HFFc6 (cell line): ENCODE results near the gene STAT1. TPM values are rescaled to one million over a fixed set of nuclear protein-coding genes. Genes with fewer than 3 reads are reported as not detected.

ENCODE experiments used
- DNase-seq: peaks from one replicate; pipeline ENCODE4 v3.0.0-alpha.2; 2018
- H3K27ac Mint-ChIP-seq: 2 replicates; pipeline ENCODE4 v1.8.0; 2020; ENCODE audit warnings: mild to moderate bottlenecking, mixed read lengths
- H3K27me3 Mint-ChIP-seq: 2 replicates; pipeline ENCODE4 v1.8.0; 2021; ENCODE audit warnings: mild to moderate bottlenecking, moderate library complexity, mixed read lengths; ENCODE audit not compliant: insufficient read depth
- H3K36me3 Mint-ChIP-seq: 2 replicates; pipeline ENCODE4 v1.8.0; 2021; ENCODE audit warnings: low read depth, mixed read lengths
- H3K4me1 Mint-ChIP-seq: 2 replicates; pipeline ENCODE4 v1.8.0; 2020; ENCODE audit warnings: low read depth, mixed read lengths
- H3K4me3 Mint-ChIP-seq: 2 replicates; pipeline ENCODE4 v1.8.0; 2020; ENCODE audit warnings: mild to moderate bottlenecking, moderate library complexity, mixed read lengths
- H3K9me3 Mint-ChIP-seq: 2 replicates; pipeline ENCODE4 v1.8.0; 2020; ENCODE audit warnings: mild to moderate bottlenecking, mixed read lengths
- long read RNA-seq: library from polyadenylated mRNA; unstranded; transcript quantifications from one replicate; pipeline ENCODE4 v2.0.0, GENCODE V29; 2019
- total RNA-seq, 6 experiments: library from RNA; stranded (reverse); fragmentation: NEBNext Ultra II Directional; extraction: Animal tissue kit (Norgen Biotek cat#: 25700); gene quantifications; 2 replicates in 1 of 6; 3 replicates in 5 of 6; pipeline ENCODE4 v1.2.3, GENCODE V29; 2021
- TF ChIP-seq, protein P1 (sequence below): fragments of 200-600 bp; sonication (generic); IDR thresholded peaks from 2 replicates; pipeline ENCODE4 v1.5.0; 2021; ENCODE audit warnings: antibody characterized with exemption, mild to moderate bottlenecking

The STAT1 gene
- total RNA-seq, result 100 to 1,000 TPM in 4 of 6 experiments, 10 to 100 TPM in 2; 91.6 to 154 (median 138) TPM
- long read RNA-seq, full-length matches to known transcripts, result 82 of 121 reads
- long read RNA-seq, partial matches to known transcripts, result 20 of 121 reads
- long read RNA-seq, other reads (novel, unspliced or antisense), result 19 of 121 reads

DNA sequence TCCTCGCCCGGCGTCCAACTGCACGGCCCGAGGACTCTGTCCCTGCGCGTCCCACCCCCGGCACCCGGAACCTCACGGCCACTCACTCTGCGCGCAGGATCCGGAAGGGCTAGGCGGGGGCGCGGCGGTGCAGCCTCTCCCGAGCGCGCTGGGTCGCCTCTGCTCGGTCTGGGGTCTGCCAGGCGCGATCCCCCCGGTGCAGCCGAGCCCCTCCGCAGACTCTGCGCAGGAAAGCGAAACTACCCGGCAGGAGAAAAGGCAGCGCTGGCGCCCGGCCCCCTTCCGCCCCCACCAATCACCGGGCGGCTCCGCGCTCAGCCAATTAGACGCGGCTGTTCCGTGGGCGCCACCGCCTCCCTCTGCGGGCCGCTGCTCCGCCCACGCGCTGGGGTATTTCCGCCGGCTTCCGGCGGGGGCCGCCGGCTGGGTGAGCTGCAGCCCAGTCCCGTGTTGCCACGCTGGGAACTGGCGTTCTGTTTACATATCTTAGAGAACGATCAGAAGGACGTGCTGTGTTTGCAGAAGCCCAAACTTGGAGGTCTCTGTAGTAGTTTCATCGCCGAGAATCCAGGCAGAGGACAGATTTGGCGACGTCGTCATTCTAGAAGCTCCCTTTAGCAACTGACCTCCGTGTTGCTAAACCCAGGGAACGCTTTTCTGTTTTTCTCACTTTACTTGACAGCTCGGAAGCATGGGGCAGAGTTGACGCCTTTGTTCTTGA lies at the start of gene STAT1:
STAT1 (minus strand) TSS at position 240 of the 721 bp plus-strand sequence. CDS start 4,168 bp downstream, outside the sequence.
- peaks cover 12% of the 10 kb centered on the region; the same call in 1 of the 2 replicates for H3K36me3 Mint-ChIP-seq
- no peak within 1 kb of the TSS for H3K4me3 Mint-ChIP-seq
- peaks cover 2% of the 10 kb centered on the region; the same call in 1 of the 2 replicates for H3K27me3 Mint-ChIP-seq
- TF ChIP-seq, protein P1, sequence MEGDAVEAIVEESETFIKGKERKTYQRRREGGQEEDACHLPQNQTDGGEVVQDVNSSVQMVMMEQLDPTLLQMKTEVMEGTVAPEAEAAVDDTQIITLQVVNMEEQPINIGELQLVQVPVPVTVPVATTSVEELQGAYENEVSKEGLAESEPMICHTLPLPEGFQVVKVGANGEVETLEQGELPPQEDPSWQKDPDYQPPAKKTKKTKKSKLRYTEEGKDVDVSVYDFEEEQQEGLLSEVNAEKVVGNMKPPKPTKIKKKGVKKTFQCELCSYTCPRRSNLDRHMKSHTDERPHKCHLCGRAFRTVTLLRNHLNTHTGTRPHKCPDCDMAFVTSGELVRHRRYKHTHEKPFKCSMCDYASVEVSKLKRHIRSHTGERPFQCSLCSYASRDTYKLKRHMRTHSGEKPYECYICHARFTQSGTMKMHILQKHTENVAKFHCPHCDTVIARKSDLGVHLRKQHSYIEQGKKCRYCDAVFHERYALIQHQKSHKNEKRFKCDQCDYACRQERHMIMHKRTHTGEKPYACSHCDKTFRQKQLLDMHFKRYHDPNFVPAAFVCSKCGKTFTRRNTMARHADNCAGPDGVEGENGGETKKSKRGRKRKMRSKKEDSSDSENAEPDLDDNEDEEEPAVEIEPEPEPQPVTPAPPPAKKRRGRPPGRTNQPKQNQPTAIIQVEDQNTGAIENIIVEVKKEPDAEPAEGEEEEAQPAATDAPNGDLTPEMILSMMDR, result peak; percentile 36
- no peak within 1 kb of the TSS for H3K27ac Mint-ChIP-seq
- peak; percentile 89 for DNase-seq
- peaks cover 30% of the 10 kb centered on the region for H3K4me1 Mint-ChIP-seq
- H3K9me3 Mint-ChIP-seq, result no peaks in the 10 kb centered on the region

DNA sequence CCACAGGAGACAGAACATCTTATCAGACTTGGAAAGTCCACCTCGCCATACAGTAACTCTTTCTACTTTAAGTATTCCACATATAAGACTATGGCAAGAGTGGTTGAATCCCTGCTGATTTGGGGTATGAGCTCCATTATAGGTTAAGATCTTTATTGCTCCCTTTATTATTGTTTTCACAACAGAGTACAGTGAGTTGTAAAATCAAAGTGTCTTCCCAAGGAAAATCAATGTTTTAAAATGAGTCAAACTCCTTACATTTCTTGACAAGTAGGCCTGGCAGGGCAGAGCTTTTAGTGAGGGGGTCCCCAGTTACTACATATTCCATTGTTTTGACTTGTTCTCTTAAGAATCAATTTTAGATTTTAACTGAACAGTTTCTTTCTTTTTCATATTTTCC lies 49.6 kb upstream of the STAT1 start:
- TF ChIP-seq, protein P1, result no peak
- H3K9me3 Mint-ChIP-seq, result no peaks in the 10 kb centered on the region

DNA sequence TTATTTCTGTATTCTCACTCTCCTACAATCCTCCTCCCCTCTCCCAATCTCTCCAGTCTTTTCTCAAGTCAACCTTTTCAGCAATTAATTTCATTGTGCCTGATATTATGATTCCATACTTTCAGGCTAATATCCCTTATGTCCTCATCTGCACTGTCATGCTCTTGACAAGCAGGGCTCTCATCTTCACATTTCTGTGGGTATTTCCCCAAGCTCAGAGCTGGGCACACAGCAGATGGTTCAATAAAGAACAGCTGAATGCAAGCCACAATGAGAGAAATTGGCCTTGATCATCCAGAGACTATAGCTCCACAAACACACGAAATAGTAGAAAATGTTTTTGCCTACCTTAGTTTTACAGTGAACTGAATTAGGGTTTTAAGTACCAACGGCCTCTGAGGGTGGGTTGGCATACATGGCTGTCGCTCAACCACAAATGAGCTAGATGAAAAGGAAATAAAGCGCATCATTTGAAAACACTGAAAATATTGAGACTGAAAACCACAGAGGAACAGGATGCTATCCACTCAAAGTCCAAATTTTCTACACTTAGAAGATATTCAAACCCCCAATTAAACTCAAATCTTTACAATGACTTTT lies 47.5 kb upstream of the STAT1 start:
- Mint-ChIP-seq H3K27me3 (peaks cover 4% of the 10 kb centered on the region; the same call in 1 of the 2 replicates), H3K36me3 (no peaks in the 10 kb centered on the region), H3K4me3 (no peak overlapping the region), H3K4me1 (peaks cover 6% of the 10 kb centered on the region; the same call in 1 of the 2 replicates), H3K27ac (no peak overlapping the region), H3K9me3 (no peaks in the 10 kb centered on the region)
- DNase-seq, result no peak
- TF ChIP-seq, protein P1, result no peak

More for the DNA sequence above, 49.6 kb upstream of the STAT1 start:
- Mint-ChIP-seq H3K36me3 (no peaks in the 10 kb centered on the region), H3K27me3 (peaks cover 5% of the 10 kb centered on the region; the same call in 1 of the 2 replicates), H3K4me3 (no peak overlapping the region), H3K4me1 (peaks cover 6% of the 10 kb centered on the region; the same call in 1 of the 2 replicates), H3K27ac (no peak overlapping the region)
- DNase-seq, result no peak

DNA sequence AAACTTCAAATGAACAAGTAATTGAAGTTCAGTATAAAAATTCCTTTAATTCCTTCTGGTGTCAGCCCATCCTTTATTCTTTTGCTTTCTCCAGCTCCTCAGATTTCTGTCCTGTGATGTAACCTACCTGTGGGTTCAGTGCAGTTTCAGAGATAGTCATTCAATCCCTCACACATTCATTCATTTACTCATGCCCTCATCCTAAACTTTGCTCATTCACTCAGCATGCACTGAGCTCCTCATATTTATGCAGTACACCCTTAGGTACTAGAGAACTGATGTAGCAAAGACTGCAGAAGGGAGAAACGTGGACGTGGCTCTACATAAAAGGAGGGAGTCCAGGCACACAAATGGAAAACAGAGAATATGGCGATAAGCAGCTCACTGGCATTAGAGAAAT lies 45.3 kb upstream of the STAT1 start:
- Mint-ChIP-seq H3K4me1 (peaks cover 6% of the 10 kb centered on the region; the same call in 1 of the 2 replicates), H3K4me3 (no peak overlapping the region), H3K36me3 (no peaks in the 10 kb centered on the region), H3K27ac (no peak overlapping the region), H3K27me3 (no peaks in the 10 kb centered on the region; the same call in 1 of the 2 replicates), H3K9me3 (no peaks in the 10 kb centered on the region)
- TF ChIP-seq, protein P1, result no peak
- DNase-seq, result no peak

DNA sequence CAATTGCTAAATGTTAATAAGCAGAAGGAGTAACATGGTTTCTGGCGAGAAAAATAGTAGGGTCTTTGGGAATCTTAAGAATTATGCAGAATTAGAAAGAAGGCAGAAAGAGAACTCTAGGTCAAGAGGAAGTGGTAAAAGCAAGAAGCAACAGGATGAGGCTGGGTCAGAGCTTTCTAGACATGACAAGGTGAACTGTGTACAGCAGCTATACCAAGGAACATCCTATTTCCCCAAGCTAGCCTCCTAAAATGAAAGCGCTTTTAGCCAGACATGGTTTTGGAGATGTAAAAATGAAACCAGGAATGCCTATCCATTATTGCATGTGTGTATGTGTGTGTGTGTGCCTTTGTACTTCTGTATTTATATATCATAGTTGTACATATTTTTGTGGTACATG lies 42.3 kb upstream of the STAT1 start:
- Mint-ChIP-seq H3K4me1 (peaks cover 6% of the 10 kb centered on the region; the same call in 1 of the 2 replicates), H3K27ac (no peak overlapping the region), H3K9me3 (no peaks in the 10 kb centered on the region), H3K36me3 (no peaks in the 10 kb centered on the region), H3K4me3 (no peak overlapping the region), H3K27me3 (no peaks in the 10 kb centered on the region; the same call in 1 of the 2 replicates)
- no peak for DNase-seq
- TF ChIP-seq, protein P1, result no peak
